Calu3 (cell line): ENCODE results near the gene CMTM2. TPM values are rescaled to one million over a fixed set of nuclear protein-coding genes. Genes with fewer than 3 reads are reported as not detected.

ENCODE experiments used
- BruUV-seq: library from RNA; stranded (reverse); fragments of 400-500 nt; replicated peaks from 2 replicates; lab custom pipeline; 2021; lab: Mats Ljungman, UMichigan
- CTCF ChIA-PET: fragments of 300-600 bp; sonication (Branson Sonifier 250); formaldehyde crosslinking; loops from one replicate; lab custom pipeline; 2022; ENCODE audit warnings: antibody characterized with exemption; lab: Charles Lee
- DNase-seq: peaks from one replicate; pipeline ENCODE4 v3.0.0; 2022
- H3K27ac Mint-ChIP-seq: one replicate; pipeline ENCODE4 v1.8.0; 2022; ENCODE audit warnings: mixed read lengths; ENCODE audit not compliant: unreplicated experiment
- H3K27me3 Mint-ChIP-seq: one replicate; pipeline ENCODE4 v1.8.0; 2022; ENCODE audit warnings: mixed read lengths; ENCODE audit not compliant: unreplicated experiment
- H3K36me3 Mint-ChIP-seq: one replicate; pipeline ENCODE4 v1.8.0; 2022; ENCODE audit warnings: mild to moderate bottlenecking, moderate library complexity, mixed read lengths; ENCODE audit not compliant: insufficient read depth, unreplicated experiment
- H3K4me1 Mint-ChIP-seq: one replicate; pipeline ENCODE4 v1.8.0; 2022; ENCODE audit warnings: mild to moderate bottlenecking, low read depth, mixed read lengths; ENCODE audit not compliant: unreplicated experiment
- H3K4me3 Mint-ChIP-seq: one replicate; pipeline ENCODE4 v1.8.0; 2022; ENCODE audit warnings: mild to moderate bottlenecking, low read depth, moderate library complexity, mixed read lengths; ENCODE audit not compliant: unreplicated experiment
- H3K9me3 Mint-ChIP-seq: one replicate; pipeline ENCODE4 v1.8.0; 2022; ENCODE audit warnings: low read depth, mixed read lengths; ENCODE audit not compliant: unreplicated experiment
- intact Hi-C: fragments of 100-400 bp; cut with micrococcal nuclease; formaldehyde crosslinking; loops from one replicate; pipeline ENCODE4 v1.10.0; 2022; ENCODE audit not compliant: unreplicated experiment
- total RNA-seq: library from RNA; stranded (reverse); gene quantifications from 2 replicates; pipeline ENCODE4 v1.2.3, GENCODE V29; 2022
- TF ChIP-seq, protein P1 (sequence below): fragments of 200-600 bp; IDR thresholded peaks from one replicate; pipeline ENCODE4 v1.8.0; 2022; ENCODE audit warnings: antibody characterized with exemption; ENCODE audit not compliant: unreplicated experiment

The CMTM2 gene
- total RNA-seq, 1 experiment from 2014 or later = 0.92 TPM

DNA sequence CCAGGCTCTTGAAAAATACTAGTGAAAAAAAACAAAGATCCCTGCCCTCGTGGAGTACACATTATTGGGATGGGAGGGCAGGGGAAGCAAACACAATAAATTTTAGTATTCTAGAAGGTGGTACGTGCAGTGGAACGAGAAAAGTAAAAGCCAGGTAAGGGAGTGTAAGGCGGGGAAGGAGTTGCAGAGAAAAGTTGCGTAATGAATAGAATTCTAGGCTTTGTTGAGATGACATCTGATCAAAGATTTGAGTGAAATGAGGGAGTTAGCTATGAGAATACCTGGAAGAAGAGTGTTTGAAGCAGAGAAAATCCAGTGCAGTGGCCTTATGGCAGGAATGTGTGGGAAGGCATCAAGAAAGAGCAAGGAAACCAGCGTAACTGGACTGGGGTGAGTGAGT lies 24.8 kb upstream of the CMTM2 start:
- Mint-ChIP-seq H3K27me3 (no peaks in the 10 kb centered on the region), H3K9me3 (no peaks in the 10 kb centered on the region), H3K36me3 (peaks cover 82% of the 10 kb centered on the region), H3K4me1 (peaks cover 60% of the 10 kb centered on the region), H3K4me3 (peak overlapping the region; percentile 92), H3K27ac (peak overlapping the region; percentile 96)
- no peak for DNase-seq
- TF ChIP-seq, protein P1, sequence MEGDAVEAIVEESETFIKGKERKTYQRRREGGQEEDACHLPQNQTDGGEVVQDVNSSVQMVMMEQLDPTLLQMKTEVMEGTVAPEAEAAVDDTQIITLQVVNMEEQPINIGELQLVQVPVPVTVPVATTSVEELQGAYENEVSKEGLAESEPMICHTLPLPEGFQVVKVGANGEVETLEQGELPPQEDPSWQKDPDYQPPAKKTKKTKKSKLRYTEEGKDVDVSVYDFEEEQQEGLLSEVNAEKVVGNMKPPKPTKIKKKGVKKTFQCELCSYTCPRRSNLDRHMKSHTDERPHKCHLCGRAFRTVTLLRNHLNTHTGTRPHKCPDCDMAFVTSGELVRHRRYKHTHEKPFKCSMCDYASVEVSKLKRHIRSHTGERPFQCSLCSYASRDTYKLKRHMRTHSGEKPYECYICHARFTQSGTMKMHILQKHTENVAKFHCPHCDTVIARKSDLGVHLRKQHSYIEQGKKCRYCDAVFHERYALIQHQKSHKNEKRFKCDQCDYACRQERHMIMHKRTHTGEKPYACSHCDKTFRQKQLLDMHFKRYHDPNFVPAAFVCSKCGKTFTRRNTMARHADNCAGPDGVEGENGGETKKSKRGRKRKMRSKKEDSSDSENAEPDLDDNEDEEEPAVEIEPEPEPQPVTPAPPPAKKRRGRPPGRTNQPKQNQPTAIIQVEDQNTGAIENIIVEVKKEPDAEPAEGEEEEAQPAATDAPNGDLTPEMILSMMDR = no peak
- intact Hi-C loops = loop anchor here (5.0 kb wide), 1 partner anchor 147 kb away; no protein-coding TSS in a partner anchor
- CTCF ChIA-PET = interaction anchor here (1.0 kb wide), 1 partner anchor 46 kb away, joined by 4 read pairs; no protein-coding TSS in a partner anchor
- no TSS peak for BruUV-seq

DNA sequence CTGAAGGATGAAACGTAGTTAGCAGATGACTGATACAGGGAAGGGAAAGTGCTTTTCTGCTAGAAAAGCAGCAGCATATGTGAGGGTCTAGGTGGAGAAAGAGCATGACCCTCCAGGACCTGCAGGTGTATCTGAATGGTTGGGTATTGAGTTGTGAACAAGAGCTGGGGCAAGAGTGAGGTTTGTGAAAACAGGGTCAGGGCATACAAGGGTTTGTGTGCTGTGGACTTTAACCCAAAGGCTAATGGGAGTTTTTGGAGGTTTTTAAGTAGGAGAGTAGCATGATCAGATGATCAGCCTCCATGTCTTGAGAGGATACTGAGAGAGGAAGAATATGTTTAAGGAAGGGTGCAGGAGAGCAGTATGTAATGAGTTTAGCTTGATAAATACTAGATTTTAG lies 19.2 kb upstream of the CMTM2 start:
- Mint-ChIP-seq H3K27ac (peak overlapping the region; percentile 55), H3K27me3 (no peaks in the 10 kb centered on the region), H3K4me3 (peak overlapping the region; percentile 4), H3K36me3 (peaks cover 78% of the 10 kb centered on the region), H3K4me1 (peaks cover 57% of the 10 kb centered on the region), H3K9me3 (no peaks in the 10 kb centered on the region)
- TF ChIP-seq, protein P1 = no peak
- CTCF ChIA-PET = interaction anchor here (0.5 kb wide), 1 partner anchor 47 kb away, joined by 3 read pairs; no protein-coding TSS in a partner anchor
- no peak for DNase-seq
- intact Hi-C loops = no loop called here
- no TSS peak for BruUV-seq

DNA sequence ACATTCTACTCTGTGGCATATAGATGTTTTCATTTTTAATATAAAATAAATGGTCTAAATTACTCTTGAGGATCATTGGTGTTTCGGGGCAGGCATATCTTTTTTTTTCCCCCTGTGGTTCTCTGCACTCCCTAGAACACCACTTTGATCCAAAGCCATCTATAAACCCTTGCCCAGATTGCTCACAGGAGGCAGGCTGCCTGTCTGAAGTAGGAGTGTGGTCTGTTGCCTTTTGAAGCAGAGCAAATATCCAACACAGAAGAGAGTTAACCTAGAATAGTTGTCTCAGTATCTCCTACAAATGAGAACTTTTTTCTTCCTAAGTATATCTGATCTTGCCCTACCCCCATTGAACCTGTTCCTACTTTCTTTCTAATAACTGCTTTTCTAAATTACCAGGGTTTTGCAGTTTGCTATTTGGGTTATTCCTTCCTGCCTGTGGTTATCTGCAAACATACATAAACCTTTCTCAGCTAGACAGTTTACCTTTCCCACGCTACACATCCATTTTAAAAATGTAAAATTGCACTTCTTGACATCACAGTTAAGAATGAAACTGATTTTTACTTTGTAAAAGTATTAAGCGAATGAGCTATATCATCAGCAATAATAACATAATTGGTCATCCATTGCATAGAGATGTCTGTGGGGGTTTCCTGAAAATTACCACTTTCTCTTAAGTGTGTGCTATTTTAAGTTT lies 17.7 kb upstream of the CMTM2 start:
- no peaks in the 10 kb centered on the region for H3K9me3 Mint-ChIP-seq
- H3K4me1 Mint-ChIP-seq = peaks cover 44% of the 10 kb centered on the region
- no peak overlapping the region for H3K4me3 Mint-ChIP-seq
- CTCF ChIA-PET = interaction anchor here (1.0 kb wide), 1 partner anchor 155 kb away, joined by 3 read pairs; no protein-coding TSS in a partner anchor
- BruUV-seq = no TSS peak
- intact Hi-C loops = no loop called here
- H3K36me3 Mint-ChIP-seq = peaks cover 81% of the 10 kb centered on the region
- DNase-seq = no peak
- TF ChIP-seq, protein P1 = no peak
- H3K27ac Mint-ChIP-seq = no peak overlapping the region
- H3K27me3 Mint-ChIP-seq = no peaks in the 10 kb centered on the region

DNA sequence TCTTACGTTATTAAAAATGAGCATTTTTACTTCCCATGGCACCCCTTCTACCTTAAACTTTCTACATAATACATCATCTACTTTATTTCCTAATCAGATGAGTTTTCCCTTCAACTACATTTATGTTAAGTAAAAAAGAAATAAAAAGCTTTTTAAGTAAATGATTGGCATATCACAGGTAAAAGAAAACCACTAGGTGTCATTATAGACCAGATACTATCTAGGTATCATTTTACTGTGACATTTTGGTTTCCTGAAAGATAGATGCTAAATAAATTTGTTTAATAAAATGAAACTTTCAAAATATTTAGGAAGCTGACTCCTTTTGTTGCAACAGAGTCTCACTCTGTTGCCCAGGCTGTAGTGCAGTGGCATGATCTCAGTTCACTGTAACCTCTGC lies 16.9 kb upstream of the CMTM2 start:
- intact Hi-C loops = no loop called here
- TF ChIP-seq, protein P1 = no peak
- H3K27me3 Mint-ChIP-seq = no peaks in the 10 kb centered on the region
- no peak overlapping the region for H3K4me3 Mint-ChIP-seq
- BruUV-seq = no TSS peak
- CTCF ChIA-PET = interaction anchor here (1.0 to 1.6 kb wide), 2 partner anchors 13 to 156 kb away, joined by 3 to 4 read pairs; no protein-coding TSS in a partner anchor
- no peak for DNase-seq
- H3K36me3 Mint-ChIP-seq = peaks cover 87% of the 10 kb centered on the region
- peaks cover 44% of the 10 kb centered on the region for H3K4me1 Mint-ChIP-seq
- no peak overlapping the region for H3K27ac Mint-ChIP-seq
- no peaks in the 10 kb centered on the region for H3K9me3 Mint-ChIP-seq
